ENCODE measurements around the gene CREB3L1.
"Not testable (repeated sequence)": the region's sequence is repeated elsewhere in the genome, so short reads cannot be mapped to it uniquely, and the experiment has no call there.

The CREB3L1 gene

GRCh38 chr11:46249103-46249937, 28.1 kb upstream of the CREB3L1 start:
- DNase-seq (ENCODE audit: low spot score): no peak

DNA sequence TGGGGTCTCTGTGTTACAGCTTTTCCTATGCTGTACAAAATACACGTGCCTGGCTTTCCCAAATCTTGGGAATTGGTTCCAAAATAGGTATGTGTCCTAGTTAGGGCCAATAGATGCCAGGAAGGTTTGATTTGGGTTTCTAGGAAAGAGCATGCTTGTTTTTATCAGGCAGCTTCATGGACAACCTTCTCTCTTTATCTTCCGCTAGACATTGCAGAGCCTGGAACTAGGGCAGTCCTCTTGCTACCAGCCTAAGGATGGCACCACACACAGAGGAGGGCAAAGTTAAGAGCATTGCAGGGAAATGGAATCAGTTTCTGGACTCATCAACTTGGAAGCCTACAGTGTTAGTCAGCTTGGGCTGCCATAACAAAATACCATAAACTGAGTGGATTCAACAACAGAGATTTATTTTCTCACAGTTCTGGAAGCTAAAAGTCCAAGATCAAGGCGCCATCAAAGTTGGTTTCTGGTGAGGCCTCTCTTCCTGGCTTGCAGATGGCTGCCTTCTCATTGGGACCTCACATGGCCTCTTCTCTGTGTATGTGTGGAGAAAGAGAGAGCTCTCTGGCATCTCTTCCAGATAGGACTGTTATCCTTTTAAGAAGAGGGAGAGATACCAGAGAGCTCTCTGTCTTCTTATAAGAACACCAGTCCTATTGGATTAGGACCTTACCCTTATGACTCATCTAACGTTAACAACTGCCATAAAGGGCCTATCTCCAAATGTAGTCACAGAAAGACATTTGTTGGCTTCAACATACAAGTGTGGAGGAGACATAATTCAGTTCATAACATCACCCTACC, 27.3 kb upstream of the CREB3L1 start:
- DNase-seq (ENCODE audit: low spot score): no peak

GRCh38 chr11:46250745-46251052, 26.8 kb upstream of the CREB3L1 start:
- no peak for DNase-seq (ENCODE audit: low spot score)

DNA sequence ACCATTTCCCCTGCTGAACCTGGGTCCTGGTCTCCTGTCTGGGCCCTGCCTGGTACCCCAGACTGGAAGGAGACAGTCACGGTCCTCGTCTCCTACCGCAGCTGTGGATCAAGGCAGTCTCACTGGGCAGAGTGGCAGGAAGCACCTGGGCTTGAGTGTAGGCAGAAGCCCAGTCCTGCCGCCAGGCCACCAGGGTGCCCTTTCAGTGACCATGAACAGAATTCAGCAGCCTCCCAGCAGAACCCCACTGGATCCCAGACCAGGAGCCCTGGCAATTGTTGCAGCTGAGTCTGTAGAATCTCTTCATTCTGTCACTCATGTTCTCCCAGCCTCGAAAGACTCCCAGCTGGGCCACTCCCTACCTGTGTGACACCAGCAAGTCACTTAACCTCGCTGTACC, 25.5 kb upstream of the CREB3L1 start:
- DNase-seq (ENCODE audit: low spot score): no peak

DNA sequence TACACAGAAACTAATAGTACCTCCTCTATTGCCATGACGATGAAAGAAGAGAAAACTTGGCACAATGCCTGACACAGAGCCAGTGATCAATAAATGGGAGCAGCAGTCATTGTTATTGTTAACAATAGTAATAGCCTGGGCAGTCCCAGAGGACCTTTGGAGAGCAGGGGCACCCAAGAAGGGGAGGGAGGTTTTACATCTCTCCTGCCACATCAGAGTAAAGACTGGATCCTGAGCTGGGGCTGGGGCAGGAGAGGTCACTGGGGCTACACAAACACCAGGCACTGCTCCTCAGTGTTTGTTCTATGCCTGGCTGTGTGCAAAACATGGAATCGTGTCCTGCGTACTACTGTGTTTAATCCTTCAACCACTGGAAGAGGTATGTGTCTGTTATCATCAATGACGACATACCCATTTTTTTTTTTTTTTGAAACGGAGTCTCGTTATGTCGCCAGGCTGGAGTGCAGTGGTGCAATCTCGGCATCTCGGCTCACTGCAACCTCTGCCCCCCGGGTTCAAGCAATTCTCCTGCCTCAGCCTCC, 25.0 kb upstream of the CREB3L1 start:
- DNase-seq (ENCODE audit: low spot score): no peak

DNA sequence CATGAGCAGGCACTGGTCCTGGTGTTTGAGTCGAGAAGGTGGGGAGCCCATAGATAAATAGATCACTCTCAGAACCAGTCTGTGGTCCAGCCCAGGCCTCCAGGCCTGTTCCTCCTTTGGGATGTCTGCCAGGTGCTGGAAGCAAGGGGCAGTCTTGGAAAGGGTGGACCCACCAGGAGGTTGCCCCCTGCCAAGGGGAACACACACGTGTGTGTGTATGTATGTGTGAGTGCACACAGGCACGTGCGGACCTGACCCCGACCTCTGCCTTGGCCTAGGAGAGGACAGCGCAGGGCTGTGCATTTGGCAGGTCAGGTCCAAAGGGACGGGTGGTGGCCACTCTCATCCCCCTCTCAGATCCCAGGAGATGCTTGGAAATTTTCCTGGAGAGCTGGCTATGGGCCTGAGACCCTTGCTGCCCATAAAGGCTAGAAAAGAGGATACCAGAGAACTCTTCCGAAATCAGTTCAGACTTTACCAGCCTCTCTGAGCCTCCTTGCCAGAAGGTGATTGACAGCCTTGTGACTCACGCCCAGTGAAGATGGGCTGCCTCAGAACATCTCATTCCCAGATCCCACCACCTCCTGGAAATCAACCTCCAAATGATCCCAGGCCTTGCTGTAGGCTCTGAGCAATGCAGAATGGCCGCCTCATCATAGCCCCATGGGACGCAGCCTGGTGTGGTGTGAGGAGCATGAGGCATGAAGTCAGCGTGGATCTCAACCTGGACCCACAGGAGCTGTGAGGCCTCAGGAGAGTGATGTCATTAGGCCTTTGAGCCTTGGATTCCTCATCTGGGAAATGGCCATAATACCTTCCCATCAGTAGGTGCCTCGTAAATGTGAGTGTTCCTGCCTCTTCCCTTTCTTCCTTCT, 24.0 kb upstream of the CREB3L1 start:
- DNase-seq (ENCODE audit: low spot score): no peak

- no peak for DNase-seq (ENCODE audit: low spot score)
Measured at GRCh38 chr11:46254133-46254491, 23.4 kb upstream of the CREB3L1 start.

GRCh38 chr11:46256540-46257001, 20.9 kb upstream of the CREB3L1 start:
- no peak for DNase-seq (ENCODE audit: low spot score)

- DNase-seq (ENCODE audit: low spot score): not testable (repeated sequence)
Measured at GRCh38 chr11:46259347-46259746, 18.1 kb upstream of the CREB3L1 start.

- no peak for DNase-seq (ENCODE audit: low spot score)
Measured at GRCh38 chr11:46259971-46260560, 17.4 kb upstream of the CREB3L1 start.

- no peak for DNase-seq (ENCODE audit: low spot score)
Measured at GRCh38 chr11:46263120-46263519, 14.3 kb upstream of the CREB3L1 start.

- no peak for DNase-seq (ENCODE audit: low spot score)
Measured at GRCh38 chr11:46264030-46264429, 13.4 kb upstream of the CREB3L1 start.

GRCh38 chr11:46264976-46265375, 12.5 kb upstream of the CREB3L1 start:
- DNase-seq (ENCODE audit: low spot score): no peak

DNA sequence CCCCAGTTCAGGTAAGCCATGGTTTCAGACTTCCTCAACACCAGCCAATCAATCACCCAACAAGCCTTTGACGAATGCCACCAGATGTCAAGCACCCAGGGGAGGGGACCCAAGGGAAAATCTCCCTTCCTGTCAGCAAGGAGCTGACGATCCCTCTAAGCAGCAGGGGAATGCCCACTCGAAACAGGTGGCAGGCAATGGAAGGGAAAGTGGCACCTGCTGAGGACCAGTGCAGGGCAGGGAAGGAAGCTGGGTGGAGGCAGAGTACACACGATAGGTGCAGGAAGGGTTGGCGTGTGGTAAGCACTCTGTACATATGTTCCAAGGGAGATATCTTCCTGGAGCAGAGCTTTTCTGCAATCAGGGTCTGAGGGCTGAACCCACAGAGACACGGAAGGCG, 11.7 kb upstream of the CREB3L1 start:
- no peak for DNase-seq (ENCODE audit: low spot score)

DNA sequence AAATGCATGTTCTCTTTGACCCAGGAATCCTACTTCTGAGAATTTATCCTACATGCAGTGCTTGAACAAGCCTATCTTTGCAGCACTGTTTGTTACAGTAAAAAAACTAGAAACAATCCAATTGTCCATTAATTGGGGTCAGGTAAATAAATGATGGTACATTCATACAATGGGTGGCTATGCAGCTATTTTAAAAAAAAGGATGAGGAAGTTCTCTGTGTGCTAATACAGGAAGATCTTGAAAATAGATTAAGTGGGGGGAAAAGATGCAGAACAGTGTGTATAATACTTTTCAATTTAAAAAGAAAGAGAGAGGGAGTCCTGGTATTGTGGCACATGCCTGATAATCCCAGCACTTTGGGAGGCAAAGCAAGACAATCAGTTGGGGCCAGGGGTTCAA, 9.5 kb upstream of the CREB3L1 start:
- DNase-seq (ENCODE audit: low spot score): no peak

DNA sequence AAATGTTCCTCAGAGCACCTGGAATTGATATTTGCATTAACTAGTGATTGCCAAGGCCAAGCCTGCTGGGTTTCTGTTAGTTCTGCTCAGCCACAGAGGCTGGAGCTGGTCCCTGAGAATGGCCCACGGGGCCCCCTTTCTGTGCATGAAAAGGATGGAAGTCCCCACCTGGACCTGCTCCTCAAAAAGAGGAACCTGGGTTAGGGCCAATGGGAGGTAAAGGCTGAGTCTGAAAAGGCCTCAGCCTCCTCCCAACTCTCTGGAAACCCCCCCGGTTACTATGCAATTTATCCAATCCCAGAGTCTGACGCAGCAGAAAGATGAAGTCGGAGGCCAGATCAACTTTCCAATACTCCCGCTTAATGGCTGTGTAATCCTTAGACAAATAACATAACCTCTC, 6.8 kb upstream of the CREB3L1 start:
- DNase-seq (ENCODE audit: low spot score): no peak

GRCh38 chr11:46271407-46271806, 6.1 kb upstream of the CREB3L1 start:
- DNase-seq (ENCODE audit: low spot score): no peak

DNA sequence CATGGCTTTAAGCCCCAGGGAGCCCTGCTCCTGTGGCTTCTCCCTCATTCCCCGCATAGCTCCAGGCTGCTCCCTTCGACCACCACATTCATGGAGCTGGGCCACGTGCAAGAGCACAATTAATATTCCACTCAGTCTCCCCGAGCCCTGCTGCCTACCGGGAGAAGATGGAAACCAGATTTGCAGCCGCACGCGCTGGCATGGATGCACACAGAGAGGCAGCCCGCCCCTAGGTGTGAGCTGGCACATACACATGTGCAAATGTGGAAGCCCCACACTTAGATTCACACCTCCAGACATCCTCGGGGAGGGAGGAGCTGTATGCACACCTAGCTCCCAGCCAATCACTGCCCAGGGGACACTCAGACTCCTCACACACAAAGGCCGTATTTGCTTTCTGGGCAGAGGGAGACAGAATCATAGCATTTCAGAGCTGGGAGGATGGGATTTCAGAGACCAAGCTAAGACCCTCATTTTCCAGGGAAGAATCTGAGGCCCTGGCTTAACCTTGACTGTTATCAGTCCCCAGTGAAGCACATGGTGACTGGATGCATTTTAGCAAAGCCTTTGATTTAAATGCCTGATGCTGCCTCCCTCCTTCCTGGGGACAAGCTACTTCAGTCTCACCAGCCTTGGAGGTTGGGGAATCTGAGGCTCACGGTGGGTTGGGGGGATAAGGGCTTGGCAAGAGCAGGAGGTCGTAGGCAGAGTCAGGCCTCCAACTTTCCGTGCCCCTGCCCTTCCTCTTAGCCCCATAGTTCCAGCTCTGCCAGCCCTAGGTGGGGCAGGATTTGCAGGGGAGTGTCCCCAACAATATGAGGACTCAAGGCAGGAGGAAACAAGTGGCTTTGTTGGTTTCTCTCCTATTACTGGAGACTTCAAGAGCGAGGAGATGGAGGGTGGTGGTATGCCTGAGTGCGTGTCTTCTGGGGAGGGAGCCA, 5.3 kb upstream of the CREB3L1 start:
- no peak for DNase-seq (ENCODE audit: low spot score)

DNA sequence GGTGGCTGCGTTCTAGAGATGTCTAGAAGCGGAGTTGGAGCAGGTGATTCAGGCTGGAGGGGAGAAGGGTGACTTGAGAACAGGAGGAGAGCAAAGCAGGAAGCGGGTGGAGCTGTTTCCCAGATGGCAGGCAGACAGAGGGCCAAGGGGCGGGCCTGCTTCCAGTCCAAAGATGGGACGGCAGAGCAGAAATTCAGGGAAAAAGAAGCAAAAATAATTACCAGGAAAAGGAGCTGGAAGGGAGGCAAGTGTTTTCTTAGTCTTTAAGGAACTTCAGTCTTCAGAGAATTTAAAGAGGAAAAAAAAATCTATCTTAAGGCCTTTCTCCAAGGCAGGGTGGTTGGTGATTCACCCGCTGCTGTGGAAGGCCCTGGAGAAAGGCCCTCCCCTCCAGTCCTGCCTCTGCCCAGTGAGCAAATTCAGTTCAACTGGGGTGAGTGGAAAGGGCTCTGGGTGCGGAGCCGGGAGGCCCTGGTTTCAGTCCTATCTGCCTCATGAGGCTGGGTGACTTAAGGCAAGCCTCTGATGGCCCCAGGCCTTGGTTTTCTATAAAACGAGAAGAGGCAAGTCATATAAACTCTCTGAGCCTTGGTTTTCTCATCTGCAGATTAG, 4.5 kb upstream of the CREB3L1 start:
- DNase-seq (ENCODE audit: low spot score): no peak

DNA sequence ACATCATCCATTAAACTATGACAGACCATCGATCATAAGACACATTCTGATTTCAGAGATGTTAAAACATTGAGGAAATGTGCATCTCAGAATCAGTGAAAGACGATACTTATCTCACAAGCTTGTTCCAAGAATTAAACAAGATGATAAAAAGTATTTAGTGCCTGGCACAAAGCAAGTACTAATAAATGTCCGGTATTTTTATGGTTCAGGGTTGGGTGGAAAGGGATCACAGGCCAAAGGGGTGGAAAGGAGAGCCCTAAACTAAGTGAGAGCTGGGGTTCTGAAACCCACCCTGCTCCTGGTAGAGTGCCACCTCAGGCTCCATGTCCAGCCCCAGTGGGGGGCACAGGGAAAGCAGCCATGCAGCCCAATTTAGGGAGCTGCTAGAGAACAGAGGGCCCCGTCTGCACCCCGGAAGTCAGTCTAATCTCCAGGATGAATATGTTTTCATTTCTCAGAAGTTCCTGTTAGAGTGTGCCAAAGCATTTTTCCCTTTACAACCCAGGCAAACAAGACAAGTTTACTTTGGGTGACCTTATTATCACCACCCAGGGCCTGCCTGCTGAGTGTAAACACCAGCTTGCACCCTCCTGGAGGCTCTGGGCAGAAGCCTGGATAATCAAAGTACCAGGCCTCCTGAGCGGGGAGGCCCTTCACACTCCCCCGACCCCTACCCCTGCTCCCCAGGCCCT, 3.8 kb upstream of the CREB3L1 start:
- no peak for DNase-seq (ENCODE audit: low spot score)

All from pons (tissue), 1 donor.